Measurements from ENCODE around the gene ARHGAP8. TPM values are rescaled to one million over a fixed set of nuclear protein-coding genes. Genes with fewer than 3 reads are reported as not detected.

Gene ARHGAP8
- total and polyA plus RNA-seq, 3 donors from 2014 or later: 9.5 to 15.0 (median 9.7) TPM

DNA sequence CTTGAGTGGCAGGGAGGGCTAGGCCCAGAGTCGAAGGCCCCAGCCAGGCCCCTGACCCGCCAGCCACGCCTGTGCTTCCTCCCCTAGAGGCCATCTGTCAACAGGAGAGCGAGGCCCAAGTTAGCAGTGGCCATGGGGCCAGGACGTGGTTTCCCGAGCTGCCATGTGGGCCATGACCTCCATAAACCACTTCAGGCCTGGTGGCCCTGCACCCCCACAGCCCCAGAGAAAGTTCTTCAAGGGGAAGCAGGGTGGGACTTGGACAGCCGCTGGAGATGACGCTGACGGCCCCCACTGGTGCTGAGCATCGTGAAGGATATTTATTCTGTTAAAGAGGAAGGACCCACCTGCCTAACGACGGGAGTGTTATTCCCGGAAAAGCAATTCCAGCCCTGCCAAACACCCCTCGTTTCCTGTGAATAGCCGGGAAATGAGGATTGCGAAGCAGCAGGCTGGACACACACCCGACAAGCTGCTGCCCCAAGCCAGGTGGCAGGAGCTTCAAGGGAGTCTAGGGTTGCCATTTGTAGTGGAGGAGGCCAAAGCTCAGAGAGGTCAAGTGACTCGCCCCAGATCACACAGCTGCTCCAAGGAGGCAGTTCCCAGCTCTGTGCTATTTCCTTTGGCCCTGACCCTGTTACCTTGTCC, 37.5 kb upstream of the ARHGAP8 start:
- H3K36me3 ChIP-seq (ENCODE audit: low read depth, missing control alignments): no peaks in the 10 kb centered on the region
- intact Hi-C loops (cut with DNase I; ENCODE audit: low total_unique reads): no loop called here
- H3K27ac ChIP-seq: no peak overlapping the region
- TF ChIP-seq, protein P1, sequence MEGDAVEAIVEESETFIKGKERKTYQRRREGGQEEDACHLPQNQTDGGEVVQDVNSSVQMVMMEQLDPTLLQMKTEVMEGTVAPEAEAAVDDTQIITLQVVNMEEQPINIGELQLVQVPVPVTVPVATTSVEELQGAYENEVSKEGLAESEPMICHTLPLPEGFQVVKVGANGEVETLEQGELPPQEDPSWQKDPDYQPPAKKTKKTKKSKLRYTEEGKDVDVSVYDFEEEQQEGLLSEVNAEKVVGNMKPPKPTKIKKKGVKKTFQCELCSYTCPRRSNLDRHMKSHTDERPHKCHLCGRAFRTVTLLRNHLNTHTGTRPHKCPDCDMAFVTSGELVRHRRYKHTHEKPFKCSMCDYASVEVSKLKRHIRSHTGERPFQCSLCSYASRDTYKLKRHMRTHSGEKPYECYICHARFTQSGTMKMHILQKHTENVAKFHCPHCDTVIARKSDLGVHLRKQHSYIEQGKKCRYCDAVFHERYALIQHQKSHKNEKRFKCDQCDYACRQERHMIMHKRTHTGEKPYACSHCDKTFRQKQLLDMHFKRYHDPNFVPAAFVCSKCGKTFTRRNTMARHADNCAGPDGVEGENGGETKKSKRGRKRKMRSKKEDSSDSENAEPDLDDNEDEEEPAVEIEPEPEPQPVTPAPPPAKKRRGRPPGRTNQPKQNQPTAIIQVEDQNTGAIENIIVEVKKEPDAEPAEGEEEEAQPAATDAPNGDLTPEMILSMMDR (IDR thresholded peaks at IDR 0.05): no peak
- no peak for TF ChIP-seq POLR2A (IDR thresholded peaks at IDR 0.05)
- H3K9me3 ChIP-seq: no peaks in the 10 kb centered on the region
- WGBS, 2 donors: 50 to 67% methylated on average over 6 to 17 of the region's 18 CpGs
- no peaks in the 10 kb centered on the region for H3K4me1 ChIP-seq
- no peaks in the 10 kb centered on the region for H3K27me3 ChIP-seq
- H3K4me3 ChIP-seq: no peak overlapping the region
- no peak for DNase-seq

DNA sequence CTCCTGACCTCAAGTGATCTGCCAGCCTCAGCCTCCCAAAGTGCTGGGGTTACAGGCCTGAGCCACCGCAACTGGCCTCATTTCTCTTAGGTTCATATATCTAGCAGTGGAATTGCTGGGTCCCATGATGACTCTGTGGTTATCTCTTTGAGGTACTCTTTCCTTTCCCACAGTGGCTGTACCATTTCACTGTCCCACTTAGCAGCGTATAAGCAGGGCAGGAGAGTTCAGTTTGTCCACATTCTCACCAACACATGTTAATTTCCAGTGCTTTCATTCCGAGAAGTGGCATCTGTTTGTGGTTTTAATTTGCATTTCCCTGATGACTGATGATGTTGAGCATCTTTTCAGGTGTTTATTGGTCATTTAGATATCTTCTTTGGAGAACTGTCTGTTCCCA, 34.0 kb upstream of the ARHGAP8 start:
- Histone ChIP-seq H3K4me3 (no peak overlapping the region), H3K27ac (no peak overlapping the region), H3K27me3 (no peaks in the 10 kb centered on the region), H3K4me1 (no peaks in the 10 kb centered on the region), H3K36me3 (ENCODE audit: low read depth, missing control alignments) (no peaks in the 10 kb centered on the region), H3K9me3 (no peaks in the 10 kb centered on the region)
- intact Hi-C loops (cut with DNase I; ENCODE audit: low total_unique reads): no loop called here
- no peak for TF ChIP-seq POLR2A (IDR thresholded peaks at IDR 0.05)
- TF ChIP-seq, protein P1 (IDR thresholded peaks at IDR 0.05): no peak
- no peak for DNase-seq
- WGBS, 2 donors: 94 to 99% methylated on average over 3 of the region's 3 CpGs

DNA sequence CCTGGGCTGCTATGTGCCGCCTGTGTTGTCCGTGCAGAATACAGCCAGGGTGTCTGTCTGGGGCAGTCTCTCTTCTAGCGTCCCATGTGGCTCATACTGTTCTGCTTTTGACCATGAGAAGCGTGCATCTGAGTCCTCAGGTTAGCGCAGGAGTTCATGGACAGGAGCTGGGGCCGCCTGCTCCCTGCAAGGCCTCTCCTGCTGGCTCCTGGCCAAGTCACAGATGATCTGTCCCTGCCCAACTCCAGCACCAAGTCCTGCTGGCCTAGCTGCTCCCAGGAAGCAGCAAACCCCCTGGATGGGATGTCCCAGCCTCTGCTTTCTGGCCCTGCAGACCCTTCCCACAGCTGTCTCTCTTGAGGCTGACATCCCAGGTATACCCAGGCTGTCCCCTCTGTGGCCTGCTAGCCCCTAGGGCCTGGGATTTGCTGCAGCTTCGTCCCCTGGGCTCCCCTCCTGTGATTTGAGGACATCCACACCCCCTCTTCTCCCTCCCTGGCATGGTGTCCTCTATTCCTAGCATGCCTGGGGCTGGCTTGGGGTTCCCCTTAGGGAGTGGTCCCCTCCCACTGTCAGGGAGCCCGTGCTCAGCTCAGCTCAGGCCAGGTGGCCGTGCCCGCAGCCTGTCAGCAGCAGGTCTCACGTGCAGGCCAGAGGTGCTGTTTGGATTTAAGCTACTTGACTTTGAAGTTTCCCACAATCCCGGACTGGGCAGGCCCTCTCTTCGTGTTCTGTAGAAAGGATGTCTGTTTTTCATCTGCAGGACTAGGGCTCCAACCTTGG, 32.6 kb upstream of the ARHGAP8 start:
- Histone ChIP-seq H3K36me3 (ENCODE audit: low read depth, missing control alignments) (no peaks in the 10 kb centered on the region), H3K27ac (no peak overlapping the region), H3K4me3 (no peak overlapping the region), H3K4me1 (no peaks in the 10 kb centered on the region), H3K27me3 (no peaks in the 10 kb centered on the region), H3K9me3 (no peaks in the 10 kb centered on the region)
- 52 to 62% methylated on average over 11 to 13 of the region's 13 CpGs for WGBS, 2 donors
- DNase-seq: peak; percentile 75
- TF ChIP-seq POLR2A (IDR thresholded peaks at IDR 0.05): no peak
- TF ChIP-seq, protein P1 (IDR thresholded peaks at IDR 0.05): no peak
- intact Hi-C loops (cut with DNase I; ENCODE audit: low total_unique reads): no loop called here

DNA sequence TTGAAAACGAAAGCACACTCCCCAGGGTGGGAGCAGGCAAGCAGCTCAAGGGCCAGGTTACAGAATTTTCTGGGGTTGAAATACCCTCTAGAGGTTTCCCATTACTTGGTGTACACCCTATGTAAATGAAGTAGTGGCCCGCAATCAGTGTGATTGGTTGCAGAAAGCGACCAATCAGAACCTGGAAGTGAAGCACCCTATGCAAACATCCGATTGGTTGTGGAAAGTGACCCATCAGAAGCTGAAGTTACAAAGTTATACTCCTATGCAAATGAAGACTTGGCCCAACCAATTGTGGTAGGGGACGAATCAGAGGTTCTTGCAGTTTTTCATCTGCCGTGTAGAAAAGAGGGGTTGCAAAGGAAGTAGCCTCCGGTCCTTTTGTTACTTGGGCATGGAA, 31.2 kb upstream of the ARHGAP8 start:
- no peaks in the 10 kb centered on the region for H3K9me3 ChIP-seq
- DNase-seq: no peak
- H3K4me3 ChIP-seq: no peak overlapping the region
- H3K36me3 ChIP-seq (ENCODE audit: low read depth, missing control alignments): no peaks in the 10 kb centered on the region
- 82 to 89% methylated on average over 7 of the region's 7 CpGs for WGBS, 2 donors
- intact Hi-C loops (cut with DNase I; ENCODE audit: low total_unique reads): no loop called here
- H3K27me3 ChIP-seq: no peaks in the 10 kb centered on the region
- TF ChIP-seq, protein P1 (IDR thresholded peaks at IDR 0.05): no peak
- no peak for TF ChIP-seq POLR2A (IDR thresholded peaks at IDR 0.05)
- no peak overlapping the region for H3K27ac ChIP-seq
- H3K4me1 ChIP-seq: no peaks in the 10 kb centered on the region
